SK-N-SH (cell line): ENCODE results near the gene KIR2DL1. TPM values are rescaled to one million over a fixed set of nuclear protein-coding genes. Genes with fewer than 3 reads are reported as not detected.

Experiments
- CTCF ChIA-PET: fragments of 300-600, 350-600 bp; formaldehyde crosslinking; extraction: SDS; loops from one replicate; lab custom pipeline; 2021; lab: Yijun Ruan, JAX
- POLR2A ChIA-PET: fragments of 350-600 bp; sonication (Branson Sonifier 250); formaldehyde crosslinking; extraction: SDS; loops from one replicate; lab custom pipeline; 2020; ENCODE audit warnings: antibody characterized with exemption, inconsistent platforms; lab: Yijun Ruan, JAX
- DNase-seq: peaks from one replicate; pipeline ENCODE4 v3.0.0; 2012
- H2AFZ ChIP-seq: fragments of 200-600 bp; sonication (generic); 2 replicates; pipeline ENCODE4 v1.8.1; 2016; ENCODE audit warnings: antibody characterized with exemption, mild to moderate bottlenecking, low read depth
- H3F3A ChIP-seq: fragments of 200-600 bp; sonication (generic); replicated peaks from 2 replicates; pipeline ENCODE3; 2016; ENCODE audit warnings: antibody characterized with exemption, mild to moderate bottlenecking; ENCODE audit not compliant: insufficient read depth
- H3K27ac ChIP-seq, 2 experiments: fragments of 200-500 bp in 1 of 2; fragments of 200-600 bp in 1 of 2; sonication (Bioruptor generic) in 1 of 2; sonication (generic), shearing (Covaris generic) in 1 of 2; 2 replicates each; pipeline versions ENCODE4 v1.5.1 to v1.6.1; 2014 to 2016; ENCODE audit warnings: low read depth in 2 of 2, inconsistent platforms in 1 of 2, low read length in 1 of 2, mild to moderate bottlenecking in 1 of 2, mixed read lengths in 1 of 2
- H3K27me3 ChIP-seq: fragments of 200-600 bp; sonication (generic), shearing (Covaris generic); 2 replicates; pipeline ENCODE4 v1.6.1; 2016; ENCODE audit warnings: mixed run types; ENCODE audit not compliant: insufficient read depth
- H3K36me3 ChIP-seq, 2 experiments: fragments of 200-500 bp in 1 of 2; fragments of 200-600 bp in 1 of 2; sonication (Bioruptor generic) in 1 of 2; sonication (generic) in 1 of 2; replicated peaks in 1 of 2; 2 replicates each; pipeline versions ENCODE3 to v1.5.1; 2014 to 2016; ENCODE audit warnings: low read length in 1 of 2, mild to moderate bottlenecking in 1 of 2; ENCODE audit not compliant: insufficient read depth in 2 of 2, control insufficient read depth in 1 of 2
- H3K4me1 ChIP-seq, 2 experiments: fragments of 200-500 bp in 1 of 2; fragments of 200-600 bp in 1 of 2; sonication (Bioruptor generic) in 1 of 2; sonication (generic), shearing (Covaris generic) in 1 of 2; 2 replicates each; pipeline versions ENCODE4 v1.5.1 to v1.6.1; 2014 to 2016; ENCODE audit warnings: low read depth in 1 of 2, low read length in 1 of 2, mixed run types in 1 of 2; ENCODE audit not compliant: insufficient read depth in 2 of 2, control insufficient read depth in 1 of 2
- H3K4me2 ChIP-seq: fragments of 200-600 bp; sonication (generic), shearing (Covaris generic); 2 replicates; pipeline ENCODE4 v1.6.1; 2017; ENCODE audit warnings: mixed run types
- H3K4me3 ChIP-seq, 2 experiments: fragments of 200-500 bp in 1 of 2; fragments of 200-600 bp in 1 of 2; sonication (Bioruptor generic) in 1 of 2; sonication (generic), shearing (Covaris generic) in 1 of 2; 2 replicates each; pipeline versions ENCODE4 v1.5.1 to v1.8.1; 2014 to 2016; ENCODE audit warnings: low read depth in 2 of 2, inconsistent platforms in 1 of 2, low read length in 1 of 2, mild to moderate bottlenecking in 1 of 2, mixed read lengths in 1 of 2, moderate library complexity in 1 of 2
- H3K79me2 ChIP-seq: fragments of 200-600 bp; sonication (generic); 2 replicates; pipeline ENCODE4 v1.8.1; 2017; ENCODE audit warnings: mild to moderate bottlenecking; ENCODE audit not compliant: insufficient read depth
- H3K9ac ChIP-seq: fragments of 200-600 bp; sonication (generic); 2 replicates; pipeline ENCODE4 v1.6.1; 2017; ENCODE audit warnings: mixed run types
- H3K9me2 ChIP-seq: fragments of 200-600 bp; sonication (generic); 2 replicates; pipeline ENCODE4 v1.6.1; 2017; ENCODE audit warnings: mixed run types
- H3K9me3 ChIP-seq: fragments of 200-600 bp; sonication (generic); 2 replicates; pipeline ENCODE4 v1.6.1; 2017; ENCODE audit warnings: mixed run types, mild to moderate bottlenecking, moderate library complexity
- H4K20me1 ChIP-seq: fragments of 200-600 bp; sonication (generic); 2 replicates; pipeline ENCODE4 v1.6.1; 2017; ENCODE audit warnings: mild to moderate bottlenecking, mixed run types; ENCODE audit not compliant: insufficient read depth
- ELF1 ChIP-seq: IDR thresholded peaks from 2 replicates; pipeline ENCODE4 v1.4.0; 2012
- EP300 ChIP-seq, 2 experiments: IDR thresholded peaks; 2 replicates each; pipeline versions ENCODE4 v1.4.0 to v1.6.1; 2012; ENCODE audit warnings: borderline replicate concordance in 1 of 2, low read depth in 1 of 2, low read length in 1 of 2
- EZH2phosphoT487 ChIP-seq: fragments of 200-600 bp; sonication (generic); IDR thresholded peaks from 2 replicates; pipeline ENCODE4 v1.6.1; 2017; ENCODE audit warnings: low read depth, mixed run types, mild to moderate bottlenecking, antibody characterized with exemption, moderate library complexity, borderline replicate concordance
- FOXJ3 ChIP-seq: sonication (generic); formaldehyde crosslinking; IDR thresholded peaks from 2 replicates; pipeline ENCODE4 v1.5.1; 2020; ENCODE audit warnings: mild to moderate bottlenecking, missing genetic modification reagents
- FOXM1 ChIP-seq: IDR thresholded peaks from 2 replicates; pipeline ENCODE4 v1.4.0; 2012; ENCODE audit warnings: low read depth, mild to moderate bottlenecking
- GATA2 ChIP-seq: sonication (generic); formaldehyde crosslinking; IDR thresholded peaks from 2 replicates; pipeline ENCODE4 v1.5.0; 2020; ENCODE audit warnings: mild to moderate bottlenecking, missing genetic modification reagents
- MEF2A ChIP-seq: IDR thresholded peaks from 2 replicates; pipeline ENCODE4 v1.4.0; 2012; ENCODE audit warnings: low read depth, borderline replicate concordance
- MXI1 ChIP-seq: IDR thresholded peaks from 2 replicates; pipeline ENCODE4 v1.6.1; 2012; ENCODE audit warnings: mild to moderate bottlenecking, low read depth, low read length, improper control_type of control experiment
- NFIC ChIP-seq: IDR thresholded peaks from 2 replicates; pipeline ENCODE4 v1.4.0; 2012; ENCODE audit warnings: borderline replicate concordance
- POLR2AphosphoS5 ChIP-seq: IDR thresholded peaks from 2 replicates; pipeline ENCODE4 v1.6.1; 2012; ENCODE audit warnings: low read depth, low read length
- RFX5 ChIP-seq: IDR thresholded peaks from 2 replicates; pipeline ENCODE4 v1.6.1; 2012; ENCODE audit warnings: mild to moderate bottlenecking, improper control_type of control experiment, low read length
- RXRA ChIP-seq: IDR thresholded peaks from 2 replicates; pipeline ENCODE4 v1.4.0; 2012; ENCODE audit warnings: low read depth, mild to moderate bottlenecking, borderline replicate concordance
- SMC3 ChIP-seq: IDR thresholded peaks from 2 replicates; pipeline ENCODE4 v1.6.1; 2012; ENCODE audit warnings: low read depth, low read length, improper control_type of control experiment
- TAF1 ChIP-seq: IDR thresholded peaks from 2 replicates; pipeline ENCODE4 v1.6.1; 2012; ENCODE audit warnings: low read depth, mild to moderate bottlenecking, low read length, moderate library complexity, borderline replicate concordance
- TCF12 ChIP-seq: IDR thresholded peaks from 2 replicates; pipeline ENCODE4 v1.4.0; 2012
- YY1 ChIP-seq: IDR thresholded peaks from 2 replicates; pipeline ENCODE4 v1.4.0; 2012; ENCODE audit warnings: low read depth, mild to moderate bottlenecking
- WGBS: methylation state at CpG from one replicate; pipeline ENCODE4 v1.1.6; 2017; ENCODE audit warnings: low lambda C conversion rate; 5-methylcytosine and 5-hydroxymethylcytosine counted together
- polyA plus RNA-seq, 3 experiments: library from polyadenylated mRNA; depleted of rRNA; stranded (reverse); fragments of >200 nt; gene quantifications; 2 replicates each; pipeline ENCODE4 v1.2.3, GENCODE V29; 2012
- TF ChIP-seq, protein P1 (sequence below): IDR thresholded peaks from 2 replicates; pipeline ENCODE4 v1.4.0; 2012; ENCODE audit warnings: low read depth, borderline replicate concordance
- TF ChIP-seq, protein P2 (sequence below): IDR thresholded peaks from 2 replicates; pipeline ENCODE4 v1.4.0; 2012; ENCODE audit warnings: low read depth
- TF ChIP-seq, protein P3 (sequence below): fragments of 150-350 bp; IDR thresholded peaks from 2 replicates; pipeline ENCODE4 v1.6.1; 2016; ENCODE audit warnings: mild to moderate bottlenecking, low read depth, low read length
- TF ChIP-seq, protein P4 (sequence below): IDR thresholded peaks from 2 replicates; pipeline ENCODE4 v1.6.1; 2012; ENCODE audit warnings: mild to moderate bottlenecking, low read depth, low read length, moderate library complexity

The KIR2DL1 gene
- polyA plus RNA-seq, 1 of the 3 experiments (the other 2 are of a cell fraction) = not detected

DNA sequence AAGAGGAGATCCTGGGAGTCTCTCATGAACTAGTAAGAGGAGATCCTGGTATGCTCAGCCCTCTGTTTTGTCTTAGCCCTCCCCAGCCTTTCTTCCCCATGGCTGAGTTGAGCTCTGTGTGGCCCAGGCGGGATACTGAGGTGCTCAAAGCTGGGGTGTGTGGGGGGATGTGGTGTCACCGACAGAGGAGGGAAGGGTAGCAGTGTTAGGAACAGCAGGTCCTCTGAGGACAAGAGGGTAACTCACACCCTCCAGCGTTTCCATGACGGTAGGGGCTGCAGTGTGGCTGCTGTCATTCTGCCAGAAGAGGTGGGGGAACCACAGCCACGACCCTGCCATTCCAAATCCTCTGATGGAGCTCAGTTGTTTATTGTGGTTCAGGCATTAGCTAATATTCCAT is 34.5 kb downstream of the KIR2DL1 start:
- H3K27ac ChIP-seq = no peak overlapping the region
- no peaks in the 10 kb centered on the region for H3K4me1 ChIP-seq
- no peaks in the 10 kb centered on the region for H4K20me1 ChIP-seq
- POLR2A ChIA-PET = no interaction called here
- CTCF ChIA-PET = interaction anchor here (0.7 kb wide), 1 partner anchor 1116 kb away, joined by 3 read pairs; no protein-coding TSS in a partner anchor
- H3K4me2 ChIP-seq = no peak overlapping the region
- no peaks in the 10 kb centered on the region for H3K27me3 ChIP-seq
- H3F3A ChIP-seq = no peaks in the 10 kb centered on the region
- no peak overlapping the region for H2AFZ ChIP-seq
- H3K9ac ChIP-seq = no peak overlapping the region
- no peaks in the 10 kb centered on the region for H3K79me2 ChIP-seq
- 4% methylated on average over 4 of the region's 5 CpGs for WGBS
- no peak for TF ChIP-seq RFX5
- TF ChIP-seq, protein P1, sequence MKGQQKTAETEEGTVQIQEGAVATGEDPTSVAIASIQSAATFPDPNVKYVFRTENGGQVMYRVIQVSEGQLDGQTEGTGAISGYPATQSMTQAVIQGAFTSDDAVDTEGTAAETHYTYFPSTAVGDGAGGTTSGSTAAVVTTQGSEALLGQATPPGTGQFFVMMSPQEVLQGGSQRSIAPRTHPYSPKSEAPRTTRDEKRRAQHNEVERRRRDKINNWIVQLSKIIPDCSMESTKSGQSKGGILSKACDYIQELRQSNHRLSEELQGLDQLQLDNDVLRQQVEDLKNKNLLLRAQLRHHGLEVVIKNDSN = no peak
- TF ChIP-seq MXI1 = no peak
- no peak for TF ChIP-seq EP300 (IDR thresholded peaks at IDR 0.05; ENCODE audit: borderline replicate concordance in 1 of 2, low read depth in 1 of 2, low read length in 1 of 2)
- TF ChIP-seq RXRA = no peak
- no peak for TF ChIP-seq YY1
- TF ChIP-seq, protein P2, sequence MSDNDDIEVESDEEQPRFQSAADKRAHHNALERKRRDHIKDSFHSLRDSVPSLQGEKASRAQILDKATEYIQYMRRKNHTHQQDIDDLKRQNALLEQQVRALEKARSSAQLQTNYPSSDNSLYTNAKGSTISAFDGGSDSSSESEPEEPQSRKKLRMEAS = no peak
- no peak for TF ChIP-seq TAF1
- TF ChIP-seq MEF2A = no peak
- TF ChIP-seq FOXJ3 (CRISPR knock-in tag) = no peak
- no peak for TF ChIP-seq NFIC
- TF ChIP-seq GATA2 (CRISPR knock-in tag) = no peak
- TF ChIP-seq, protein P3, sequence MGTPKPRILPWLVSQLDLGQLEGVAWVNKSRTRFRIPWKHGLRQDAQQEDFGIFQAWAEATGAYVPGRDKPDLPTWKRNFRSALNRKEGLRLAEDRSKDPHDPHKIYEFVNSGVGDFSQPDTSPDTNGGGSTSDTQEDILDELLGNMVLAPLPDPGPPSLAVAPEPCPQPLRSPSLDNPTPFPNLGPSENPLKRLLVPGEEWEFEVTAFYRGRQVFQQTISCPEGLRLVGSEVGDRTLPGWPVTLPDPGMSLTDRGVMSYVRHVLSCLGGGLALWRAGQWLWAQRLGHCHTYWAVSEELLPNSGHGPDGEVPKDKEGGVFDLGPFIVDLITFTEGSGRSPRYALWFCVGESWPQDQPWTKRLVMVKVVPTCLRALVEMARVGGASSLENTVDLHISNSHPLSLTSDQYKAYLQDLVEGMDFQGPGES = no peak
- TF ChIP-seq, all 33 proteins: peak for 0
- Histone ChIP-seq H3K4me3 (no peak overlapping the region), H3K9me3 (no peaks in the 10 kb centered on the region), H3K36me3 (no peaks in the 10 kb centered on the region), H3K9me2 (no peaks in the 10 kb centered on the region)
- DNase-seq = no peak

DNA sequence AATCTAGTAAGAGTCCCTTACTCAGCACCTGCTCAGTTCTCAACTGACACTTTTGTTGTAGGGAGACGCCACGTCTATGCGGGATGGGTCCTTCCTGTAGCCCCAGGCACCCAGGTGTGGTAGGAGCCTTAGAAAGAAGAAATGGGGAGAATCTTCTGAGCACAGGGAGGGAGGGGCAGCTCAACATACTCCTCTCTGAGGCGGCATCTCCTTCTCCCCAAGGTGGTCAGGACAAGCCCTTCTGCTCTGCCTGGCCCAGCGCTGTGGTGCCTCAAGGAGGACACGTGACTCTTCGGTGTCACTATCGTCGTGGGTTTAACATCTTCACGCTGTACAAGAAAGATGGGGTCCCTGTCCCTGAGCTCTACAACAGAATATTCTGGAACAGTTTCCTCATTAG is 35.0 kb downstream of the KIR2DL1 start:
- CTCF ChIA-PET = interaction anchor here (0.7 kb wide), 1 partner anchor 1117 kb away, joined by 3 read pairs; no protein-coding TSS in a partner anchor

More for the DNA sequence above, 35.0 kb downstream of the KIR2DL1 start:
- H3K9me3 ChIP-seq = no peaks in the 10 kb centered on the region
- no peaks in the 10 kb centered on the region for H3K79me2 ChIP-seq
- WGBS = 5% methylated on average over 4 of the region's 10 CpGs
- H3K4me3 ChIP-seq = no peak overlapping the region
- H3K27me3 ChIP-seq = no peaks in the 10 kb centered on the region
- H3K9me2 ChIP-seq = no peaks in the 10 kb centered on the region
- H3K27ac ChIP-seq = no peak overlapping the region
- no peak overlapping the region for H3K9ac ChIP-seq
- H3K4me2 ChIP-seq = no peak overlapping the region
- POLR2A ChIA-PET = no interaction called here
- TF ChIP-seq RXRA (no peak), TAF1 (no peak), EP300 (IDR thresholded peaks at IDR 0.05; ENCODE audit: borderline replicate concordance in 1 of 2, low read depth in 1 of 2, low read length in 1 of 2) (no peak), RFX5 (no peak), EZH2phosphoT487 (no peak), MEF2A (no peak), TCF12 (no peak), SMC3 (no peak), POLR2AphosphoS5 (no peak), ELF1 (no peak), FOXM1 (no peak)
- TF ChIP-seq, protein P4, sequence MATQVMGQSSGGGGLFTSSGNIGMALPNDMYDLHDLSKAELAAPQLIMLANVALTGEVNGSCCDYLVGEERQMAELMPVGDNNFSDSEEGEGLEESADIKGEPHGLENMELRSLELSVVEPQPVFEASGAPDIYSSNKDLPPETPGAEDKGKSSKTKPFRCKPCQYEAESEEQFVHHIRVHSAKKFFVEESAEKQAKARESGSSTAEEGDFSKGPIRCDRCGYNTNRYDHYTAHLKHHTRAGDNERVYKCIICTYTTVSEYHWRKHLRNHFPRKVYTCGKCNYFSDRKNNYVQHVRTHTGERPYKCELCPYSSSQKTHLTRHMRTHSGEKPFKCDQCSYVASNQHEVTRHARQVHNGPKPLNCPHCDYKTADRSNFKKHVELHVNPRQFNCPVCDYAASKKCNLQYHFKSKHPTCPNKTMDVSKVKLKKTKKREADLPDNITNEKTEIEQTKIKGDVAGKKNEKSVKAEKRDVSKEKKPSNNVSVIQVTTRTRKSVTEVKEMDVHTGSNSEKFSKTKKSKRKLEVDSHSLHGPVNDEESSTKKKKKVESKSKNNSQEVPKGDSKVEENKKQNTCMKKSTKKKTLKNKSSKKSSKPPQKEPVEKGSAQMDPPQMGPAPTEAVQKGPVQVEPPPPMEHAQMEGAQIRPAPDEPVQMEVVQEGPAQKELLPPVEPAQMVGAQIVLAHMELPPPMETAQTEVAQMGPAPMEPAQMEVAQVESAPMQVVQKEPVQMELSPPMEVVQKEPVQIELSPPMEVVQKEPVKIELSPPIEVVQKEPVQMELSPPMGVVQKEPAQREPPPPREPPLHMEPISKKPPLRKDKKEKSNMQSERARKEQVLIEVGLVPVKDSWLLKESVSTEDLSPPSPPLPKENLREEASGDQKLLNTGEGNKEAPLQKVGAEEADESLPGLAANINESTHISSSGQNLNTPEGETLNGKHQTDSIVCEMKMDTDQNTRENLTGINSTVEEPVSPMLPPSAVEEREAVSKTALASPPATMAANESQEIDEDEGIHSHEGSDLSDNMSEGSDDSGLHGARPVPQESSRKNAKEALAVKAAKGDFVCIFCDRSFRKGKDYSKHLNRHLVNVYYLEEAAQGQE = no peak
- TF ChIP-seq, protein P2 = no peak
- no peaks in the 10 kb centered on the region for H3F3A ChIP-seq
- no peaks in the 10 kb centered on the region for H4K20me1 ChIP-seq
- no peak overlapping the region for H2AFZ ChIP-seq
- DNase-seq = no peak
- no peaks in the 10 kb centered on the region for H3K36me3 ChIP-seq
- H3K4me1 ChIP-seq = no peaks in the 10 kb centered on the region
